Inferior parietal cortex (tissue), 1 donor: Measurements from ENCODE around the gene BCL2L12.
"Not testable (repeated sequence)": the region's sequence is repeated elsewhere in the genome, so short reads cannot be mapped to it uniquely, and the experiment has no call there.

Source experiments
- DNase-seq: peaks from one replicate; pipeline ENCODE4 v3.0.0-alpha.2; 2016; ENCODE audit errors: extremely low spot score

The BCL2L12 gene, protein sequence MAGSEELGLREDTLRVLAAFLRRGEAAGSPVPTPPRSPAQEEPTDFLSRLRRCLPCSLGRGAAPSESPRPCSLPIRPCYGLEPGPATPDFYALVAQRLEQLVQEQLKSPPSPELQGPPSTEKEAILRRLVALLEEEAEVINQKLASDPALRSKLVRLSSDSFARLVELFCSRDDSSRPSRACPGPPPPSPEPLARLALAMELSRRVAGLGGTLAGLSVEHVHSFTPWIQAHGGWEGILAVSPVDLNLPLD

DNA sequence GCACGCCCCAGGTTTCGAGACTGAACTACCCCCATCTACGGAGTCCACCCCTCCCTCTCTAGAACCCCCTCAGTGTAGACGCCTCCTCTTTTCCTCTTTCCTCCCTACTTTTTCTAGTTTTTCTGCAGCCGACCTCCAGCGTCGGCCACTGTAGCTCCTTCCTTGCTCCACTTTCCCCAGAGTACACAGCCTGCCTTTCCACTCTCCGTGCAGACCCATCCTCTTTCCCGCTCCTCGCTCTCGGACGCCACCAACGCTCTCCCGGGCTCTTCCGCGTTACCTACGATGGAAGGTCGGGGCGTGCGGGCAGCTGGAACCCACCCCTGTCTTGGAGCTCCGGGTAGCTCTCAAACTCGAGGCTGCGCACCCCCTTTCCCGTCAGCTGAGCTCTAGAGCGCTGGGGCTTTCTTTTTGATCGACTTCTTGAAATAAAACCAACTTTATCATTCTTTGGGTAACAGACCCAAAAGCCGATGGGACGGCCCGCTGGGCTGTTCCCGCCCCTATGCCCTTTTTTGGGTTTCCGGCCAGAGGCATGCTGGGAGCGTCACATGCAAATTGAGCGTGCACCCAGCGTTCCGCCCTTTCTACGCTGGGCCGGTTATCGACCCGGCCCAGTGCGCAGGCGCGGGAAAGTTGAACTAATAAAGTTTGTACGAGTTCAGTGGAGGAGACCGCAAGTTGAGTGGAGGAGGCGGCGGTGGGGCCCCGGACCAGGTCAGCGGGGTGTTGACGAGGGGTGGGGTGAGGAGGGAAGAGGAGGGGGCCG, at the start of gene BCL2L12, which contains the start of gene IRF3:
Gene BCL2L12, plus strand, starts transcription at position 583 of the 769 bp plus-strand sequence. CDS start 760 bp downstream, outside the sequence.
Gene IRF3, minus strand, starts transcription at position 507 of the 769 bp plus-strand sequence. CDS start 1,019 bp downstream, outside the sequence.
- DNase-seq = peak; percentile 99

DNA sequence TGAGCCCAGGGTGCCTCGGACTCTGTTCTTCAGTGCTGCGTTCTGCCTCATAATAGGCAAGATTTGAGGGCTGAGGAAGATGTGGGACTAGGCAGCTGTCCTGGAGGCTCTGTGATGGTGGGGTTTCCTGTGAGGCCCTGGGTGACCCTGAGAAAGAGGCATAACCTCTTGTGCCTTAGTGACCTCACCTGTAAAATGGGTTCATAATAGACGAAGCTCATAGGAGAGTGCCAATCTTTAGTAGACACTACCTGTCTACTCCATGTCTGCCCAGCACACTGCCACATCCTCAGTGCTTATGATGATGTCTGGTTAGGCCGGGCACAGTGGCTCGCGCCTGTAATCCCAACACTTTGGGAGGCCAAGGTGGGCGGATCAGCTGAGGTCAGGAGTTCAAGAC, 49.2 kb upstream of the BCL2L12 start:
- DNase-seq = no peak

DNA sequence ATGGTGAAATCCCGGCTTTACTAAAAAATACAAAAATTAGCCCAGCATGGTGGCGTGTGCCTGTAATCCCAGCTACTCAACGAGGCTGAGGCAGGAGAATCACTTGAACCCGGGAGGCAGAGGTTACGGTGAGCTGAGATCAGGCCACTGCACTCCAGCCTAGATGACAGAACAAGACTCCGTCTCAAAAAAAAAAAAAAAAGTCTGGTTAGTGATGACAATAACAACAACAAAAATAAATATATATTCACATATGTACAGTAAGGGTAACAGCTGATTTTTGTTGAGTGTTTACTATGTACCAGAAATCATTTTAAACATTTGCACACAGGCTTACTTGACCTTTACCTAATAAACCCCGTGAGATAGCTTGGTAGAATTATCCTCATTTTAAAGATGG, 48.8 kb upstream of the BCL2L12 start:
- no peak for DNase-seq

- DNase-seq = not testable (repeated sequence)
These were observed 47.9 kb upstream of the BCL2L12 start for GRCh38 chr19:49617860-49618259.

DNA sequence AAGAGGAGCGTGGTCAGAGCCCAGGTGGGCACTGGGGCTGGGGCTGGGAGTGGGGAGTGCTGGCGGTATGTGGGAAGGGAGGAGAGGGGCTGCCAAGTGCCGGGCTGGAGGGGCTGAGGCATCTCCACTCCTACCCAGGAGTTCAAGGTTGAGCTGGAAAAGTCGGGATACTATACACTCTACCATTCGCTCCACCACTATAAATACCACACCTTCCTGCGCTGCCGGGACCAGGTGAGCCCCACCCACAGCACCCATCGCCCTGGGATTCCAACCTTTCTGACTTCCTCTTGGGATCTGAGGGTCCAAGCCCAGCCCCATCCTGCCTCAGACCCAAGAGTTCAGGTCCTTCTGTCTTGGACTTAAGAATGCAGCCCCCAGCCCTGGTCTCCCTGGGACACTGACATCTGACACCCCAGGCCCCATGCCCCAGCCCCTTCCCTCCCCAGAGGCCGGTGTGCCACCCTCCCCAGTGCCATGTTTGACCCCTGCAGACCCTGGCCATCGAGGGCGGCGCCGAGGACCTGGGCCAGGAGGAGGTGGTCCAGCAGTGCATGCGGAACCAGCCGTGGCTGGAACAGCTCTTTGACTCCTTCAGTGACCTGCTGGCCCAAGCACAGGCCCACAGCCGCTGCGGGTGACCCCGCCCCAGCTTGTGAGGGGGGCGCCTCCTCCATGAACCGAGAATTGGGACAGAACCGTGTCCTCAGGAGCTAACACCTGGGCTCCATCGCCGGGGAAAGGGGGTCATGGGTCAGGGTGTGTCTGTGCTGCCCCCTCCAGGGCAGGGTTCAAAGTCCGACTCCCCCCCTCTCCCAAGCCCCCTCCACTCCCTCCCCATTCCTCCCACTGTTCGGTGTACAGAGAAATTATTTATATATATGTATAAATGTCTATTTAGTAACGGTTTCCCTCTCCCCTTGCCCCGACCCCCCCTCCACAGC, 40.5 kb upstream of the BCL2L12 start:
- no peak for DNase-seq

DNA sequence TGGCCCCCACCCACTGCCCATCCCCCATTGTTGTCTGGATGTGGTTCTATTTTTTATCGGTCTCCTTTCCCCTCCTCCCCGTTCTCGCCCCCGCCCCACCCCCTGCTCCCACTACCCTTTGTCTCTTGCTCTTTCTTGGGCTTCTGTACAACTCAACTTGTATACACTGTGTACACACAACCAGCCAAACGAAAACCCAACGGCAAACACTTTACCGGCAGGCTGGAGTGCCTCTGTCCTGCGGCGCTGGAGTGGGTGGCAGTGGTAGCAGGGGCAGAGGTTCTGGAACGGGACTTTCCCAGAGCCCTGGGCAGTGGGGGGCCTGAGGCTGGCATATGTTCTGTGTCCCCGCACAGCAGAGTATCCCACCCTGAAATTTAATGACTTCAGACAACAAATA, 39.5 kb upstream of the BCL2L12 start:
- no peak for DNase-seq

GRCh38 chr19:49629659-49630058, 36.1 kb upstream of the BCL2L12 start:
- no peak for DNase-seq

GRCh38 chr19:49631014-49631588, 34.6 kb upstream of the BCL2L12 start:
- no peak for DNase-seq

GRCh38 chr19:49631610-49632192, 34.0 kb upstream of the BCL2L12 start:
- DNase-seq = no peak

- no peak for DNase-seq
These were observed 33.2 kb upstream of the BCL2L12 start for GRCh38 chr19:49632576-49632975.

GRCh38 chr19:49633273-49633672, 32.5 kb upstream of the BCL2L12 start:
- not testable (repeated sequence) for DNase-seq

DNA sequence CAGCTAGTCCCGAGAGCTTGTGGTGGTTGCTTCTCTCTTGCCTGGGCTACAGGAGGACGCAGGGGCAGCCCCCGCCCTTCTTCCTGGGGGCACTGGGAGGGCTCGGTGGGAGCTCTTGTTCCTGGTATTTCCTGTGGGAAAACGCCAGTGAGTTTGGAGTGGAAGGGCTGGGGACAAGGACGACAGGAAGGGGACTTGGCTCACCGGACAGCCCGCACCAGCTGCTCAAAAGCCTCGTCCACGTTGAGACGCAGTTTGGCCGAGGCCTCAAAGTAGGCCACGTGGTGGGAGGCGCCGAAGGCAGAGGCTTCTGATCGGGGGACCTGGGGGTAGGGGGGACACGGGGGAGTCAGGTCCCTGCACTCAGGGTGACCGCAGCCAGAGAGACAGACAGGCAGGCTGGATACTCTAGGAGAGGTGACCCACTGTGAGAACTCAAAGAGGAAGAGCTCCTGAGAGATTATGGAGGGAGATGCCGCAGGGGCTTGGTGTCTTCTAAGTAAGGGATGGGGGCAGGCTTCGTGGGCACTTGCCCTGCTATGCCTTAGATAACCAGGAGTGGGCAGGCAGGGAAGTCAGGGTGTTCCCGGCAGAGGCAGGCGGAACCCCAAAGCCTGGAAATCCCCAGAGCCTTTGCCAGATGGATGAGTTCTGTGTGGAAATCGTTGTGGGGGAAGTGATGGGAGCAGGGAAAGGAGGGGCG, 30.1 kb upstream of the BCL2L12 start:
- DNase-seq = no peak

- no peak for DNase-seq
These were observed 29.4 kb upstream of the BCL2L12 start for GRCh38 chr19:49636233-49636932.

DNA sequence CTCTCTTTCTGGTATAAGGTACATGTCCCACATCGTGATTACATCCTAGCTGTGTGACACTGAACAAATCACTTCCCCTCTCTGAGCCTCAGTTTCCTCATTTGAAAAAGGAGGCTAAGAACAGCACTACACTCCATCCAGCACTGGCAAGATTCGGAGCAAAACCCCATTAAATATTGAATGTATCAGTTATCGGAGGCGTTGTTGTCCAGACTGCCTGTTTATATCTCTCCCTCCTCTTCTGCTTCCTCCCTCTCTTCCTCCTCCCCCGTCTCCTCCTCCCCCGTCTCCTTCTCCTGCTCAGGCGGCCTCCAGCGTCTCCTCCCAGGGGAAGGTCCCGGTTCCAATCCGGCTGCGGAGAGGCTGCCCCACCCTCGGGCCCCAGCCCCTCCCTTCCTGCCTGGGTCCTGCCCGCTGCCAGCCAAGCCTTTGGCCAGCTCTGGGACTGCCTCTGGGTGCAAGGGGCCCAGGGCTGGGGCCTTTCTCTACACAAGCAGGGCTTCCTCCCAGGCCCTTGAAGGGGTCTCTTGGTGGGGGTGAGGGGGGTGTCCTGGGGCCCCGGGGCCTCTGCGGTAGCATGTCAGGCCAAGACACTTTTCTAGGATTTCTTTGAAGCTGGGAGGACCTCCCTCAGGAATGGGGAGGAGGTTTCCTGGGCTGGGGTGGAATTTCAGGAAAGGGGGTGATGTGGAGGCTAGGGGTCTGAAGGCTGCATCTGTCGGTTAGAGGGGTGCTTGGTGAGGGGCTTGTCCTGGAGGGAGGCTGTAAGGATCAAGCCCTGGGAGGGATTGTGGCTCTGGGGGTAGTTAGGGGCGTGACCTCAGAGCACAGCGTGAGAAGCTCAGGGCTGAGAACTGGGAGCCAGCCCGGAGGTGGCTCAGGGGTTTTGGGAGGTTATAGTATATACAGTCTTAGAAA, 27.7 kb upstream of the BCL2L12 start:
- no peak for DNase-seq

GRCh38 chr19:49639401-49640112, 26.2 kb upstream of the BCL2L12 start:
- DNase-seq = no peak

- DNase-seq = peak; percentile 99
These were observed 25.4 kb upstream of the BCL2L12 start, which contains the start of gene RRAS for GRCh38 chr19:49640113-49640898. Gene RRAS, minus strand, starts transcription at chr19:49640143. Its CDS starts 45 bp downstream, at chr19:49640098.
